SK-N-SH (cell line): ENCODE data around the gene ZFP2. TPM values are rescaled to one million over a fixed set of nuclear protein-coding genes. Genes with fewer than 3 reads are reported as not detected.
"Not testable (repeated sequence)": the region's sequence is repeated elsewhere in the genome, so short reads cannot be mapped to it uniquely, and the experiment has no call there.

Source experiments
- CTCF ChIA-PET: fragments of 300-600, 350-600 bp; formaldehyde crosslinking; extraction: SDS; loops from one replicate; lab custom pipeline; 2021; lab: Yijun Ruan, JAX
- POLR2A ChIA-PET: fragments of 350-600 bp; sonication (Branson Sonifier 250); formaldehyde crosslinking; extraction: SDS; loops from one replicate; lab custom pipeline; 2020; ENCODE audit warnings: antibody characterized with exemption, inconsistent platforms; lab: Yijun Ruan, JAX
- DNase-seq: peaks from one replicate; pipeline ENCODE4 v3.0.0; 2012
- H2AFZ ChIP-seq: fragments of 200-600 bp; sonication (generic); 2 replicates; pipeline ENCODE4 v1.8.1; 2016; ENCODE audit warnings: antibody characterized with exemption, mild to moderate bottlenecking, low read depth
- H3F3A ChIP-seq: fragments of 200-600 bp; sonication (generic); replicated peaks from 2 replicates; pipeline ENCODE3; 2016; ENCODE audit warnings: antibody characterized with exemption, mild to moderate bottlenecking; ENCODE audit not compliant: insufficient read depth
- H3K27ac ChIP-seq, 2 experiments: fragments of 200-500 bp in 1 of 2; fragments of 200-600 bp in 1 of 2; sonication (Bioruptor generic) in 1 of 2; sonication (generic), shearing (Covaris generic) in 1 of 2; 2 replicates each; pipeline versions ENCODE4 v1.5.1 to v1.6.1; 2014 to 2016; ENCODE audit warnings: low read depth in 2 of 2, inconsistent platforms in 1 of 2, low read length in 1 of 2, mild to moderate bottlenecking in 1 of 2, mixed read lengths in 1 of 2
- H3K27me3 ChIP-seq: fragments of 200-600 bp; sonication (generic), shearing (Covaris generic); 2 replicates; pipeline ENCODE4 v1.6.1; 2016; ENCODE audit warnings: mixed run types; ENCODE audit not compliant: insufficient read depth
- H3K36me3 ChIP-seq, 2 experiments: fragments of 200-500 bp in 1 of 2; fragments of 200-600 bp in 1 of 2; sonication (Bioruptor generic) in 1 of 2; sonication (generic) in 1 of 2; replicated peaks in 1 of 2; 2 replicates each; pipeline versions ENCODE3 to v1.5.1; 2014 to 2016; ENCODE audit warnings: low read length in 1 of 2, mild to moderate bottlenecking in 1 of 2; ENCODE audit not compliant: insufficient read depth in 2 of 2, control insufficient read depth in 1 of 2
- H3K4me1 ChIP-seq, 2 experiments: fragments of 200-500 bp in 1 of 2; fragments of 200-600 bp in 1 of 2; sonication (Bioruptor generic) in 1 of 2; sonication (generic), shearing (Covaris generic) in 1 of 2; 2 replicates each; pipeline versions ENCODE4 v1.5.1 to v1.6.1; 2014 to 2016; ENCODE audit warnings: low read depth in 1 of 2, low read length in 1 of 2, mixed run types in 1 of 2; ENCODE audit not compliant: insufficient read depth in 2 of 2, control insufficient read depth in 1 of 2
- H3K4me2 ChIP-seq: fragments of 200-600 bp; sonication (generic), shearing (Covaris generic); 2 replicates; pipeline ENCODE4 v1.6.1; 2017; ENCODE audit warnings: mixed run types
- H3K4me3 ChIP-seq, 2 experiments: fragments of 200-500 bp in 1 of 2; fragments of 200-600 bp in 1 of 2; sonication (Bioruptor generic) in 1 of 2; sonication (generic), shearing (Covaris generic) in 1 of 2; 2 replicates each; pipeline versions ENCODE4 v1.5.1 to v1.8.1; 2014 to 2016; ENCODE audit warnings: low read depth in 2 of 2, inconsistent platforms in 1 of 2, low read length in 1 of 2, mild to moderate bottlenecking in 1 of 2, mixed read lengths in 1 of 2, moderate library complexity in 1 of 2
- H3K79me2 ChIP-seq: fragments of 200-600 bp; sonication (generic); 2 replicates; pipeline ENCODE4 v1.8.1; 2017; ENCODE audit warnings: mild to moderate bottlenecking; ENCODE audit not compliant: insufficient read depth
- H3K9ac ChIP-seq: fragments of 200-600 bp; sonication (generic); 2 replicates; pipeline ENCODE4 v1.6.1; 2017; ENCODE audit warnings: mixed run types
- H3K9me2 ChIP-seq: fragments of 200-600 bp; sonication (generic); 2 replicates; pipeline ENCODE4 v1.6.1; 2017; ENCODE audit warnings: mixed run types
- H3K9me3 ChIP-seq: fragments of 200-600 bp; sonication (generic); 2 replicates; pipeline ENCODE4 v1.6.1; 2017; ENCODE audit warnings: mixed run types, mild to moderate bottlenecking, moderate library complexity
- H4K20me1 ChIP-seq: fragments of 200-600 bp; sonication (generic); 2 replicates; pipeline ENCODE4 v1.6.1; 2017; ENCODE audit warnings: mild to moderate bottlenecking, mixed run types; ENCODE audit not compliant: insufficient read depth
- CTCF ChIP-seq: fragments of 200-600 bp; sonication (generic); IDR thresholded peaks from 2 replicates; pipeline ENCODE4 v1.6.1; 2017; ENCODE audit warnings: antibody characterized with exemption, mild to moderate bottlenecking, moderate library complexity
- ELF1 ChIP-seq: IDR thresholded peaks from 2 replicates; pipeline ENCODE4 v1.4.0; 2012
- GABPA ChIP-seq: IDR thresholded peaks from 2 replicates; pipeline ENCODE4 v1.4.0; 2012; ENCODE audit warnings: low read depth, mild to moderate bottlenecking
- MAX ChIP-seq: IDR thresholded peaks from 2 replicates; pipeline ENCODE4 v1.4.0; 2012; ENCODE audit warnings: low read depth
- NFIC ChIP-seq: IDR thresholded peaks from 2 replicates; pipeline ENCODE4 v1.4.0; 2012; ENCODE audit warnings: borderline replicate concordance
- RFX5 ChIP-seq: IDR thresholded peaks from 2 replicates; pipeline ENCODE4 v1.6.1; 2012; ENCODE audit warnings: mild to moderate bottlenecking, improper control_type of control experiment, low read length
- ZBTB33 ChIP-seq: IDR thresholded peaks from 2 replicates; pipeline ENCODE4 v1.4.0; 2012; ENCODE audit warnings: low read depth, borderline replicate concordance
- WGBS: methylation state at CpG from one replicate; pipeline ENCODE4 v1.1.6; 2017; ENCODE audit warnings: low lambda C conversion rate; 5-methylcytosine and 5-hydroxymethylcytosine counted together
- polyA plus RNA-seq, 3 experiments: library from polyadenylated mRNA; depleted of rRNA; stranded (reverse); fragments of >200 nt; gene quantifications; 2 replicates each; pipeline ENCODE4 v1.2.3, GENCODE V29; 2012

ZFP2 gene
- polyA plus RNA-seq, 1 of the 3 experiments (the other 2 are of a cell fraction) = 0.33 TPM

GRCh38 chr5:178872302-178872701, 23.4 kb upstream of the ZFP2 start (continued):
- TF ChIP-seq CTCF = no peak
- no peak for TF ChIP-seq ZBTB33
- TF ChIP-seq ELF1 = no peak
- TF ChIP-seq MAX = no peak
- no peak for TF ChIP-seq GABPA

GRCh38 chr5:178883115-178883694, 12.5 kb upstream of the ZFP2 start:
- H3K4me1 ChIP-seq, H3K4me3 ChIP-seq, H3K9me2 ChIP-seq, H4K20me1 ChIP-seq, H3K79me2 ChIP-seq, H3K9ac ChIP-seq, H3F3A ChIP-seq, DNase-seq, H2AFZ ChIP-seq, H3K27me3 ChIP-seq, H3K4me2 ChIP-seq, H3K27ac ChIP-seq, POLR2A ChIA-PET, CTCF ChIA-PET: not testable (repeated sequence)
- Histone ChIP-seq H3K36me3 (peaks cover 43 to 84% of the 10 kb centered on the region in 2 experiments), H3K9me3 (peaks cover 35% of the 10 kb centered on the region)
- 88% methylated on average over 4 of the region's 4 CpGs for WGBS

- 94% methylated on average over 6 of the region's 6 CpGs for WGBS
- H3K4me1 ChIP-seq = no peaks in the 10 kb centered on the region
- no peaks in the 10 kb centered on the region for H3K9me2 ChIP-seq
- peaks cover 38% of the 10 kb centered on the region for H3K9me3 ChIP-seq
- ChIA-PET CTCF (no interaction called here), POLR2A (no interaction called here)
- no peak for DNase-seq
- H3K4me2 ChIP-seq = no peak overlapping the region
- TF ChIP-seq NFIC (no peak), RFX5 (no peak)
- no peak overlapping the region for H3K9ac ChIP-seq
- no peak overlapping the region for H3K27ac ChIP-seq
- H3F3A ChIP-seq = no peaks in the 10 kb centered on the region
- H3K27me3 ChIP-seq = no peaks in the 10 kb centered on the region
- no peak overlapping the region for H2AFZ ChIP-seq
- H4K20me1 ChIP-seq = no peaks in the 10 kb centered on the region
- H3K4me3 ChIP-seq = no peak overlapping the region
- H3K79me2 ChIP-seq = no peaks in the 10 kb centered on the region
- peaks cover 45 to 85% of the 10 kb centered on the region in 2 experiments for H3K36me3 ChIP-seq
Measured at GRCh38 chr5:178883815-178884430, 11.8 kb upstream of the ZFP2 start.
